A549 (cell line): ENCODE data around the gene RERE.

Experiments
- EP300 ChIP-seq, 2 experiments: fragments of >200 bp; sonication (Bioruptor Twin); formaldehyde crosslinking; IDR thresholded peaks; 2 replicates in 1 of 2; 3 replicates in 1 of 2; pipeline ENCODE4 v1.6.1; 2016 to 2017
- ESRRA ChIP-seq: fragments of 150-350 bp; IDR thresholded peaks from 2 replicates; pipeline ENCODE4 v1.6.1; 2014; ENCODE audit warnings: mild to moderate bottlenecking, low read length, borderline replicate concordance
- MAZ ChIP-seq: fragments of 150-350 bp; IDR thresholded peaks from 2 replicates; pipeline ENCODE4 v1.6.1; 2014; ENCODE audit warnings: antibody characterized with exemption, low read depth, low read length, borderline replicate concordance
- POLR2A ChIP-seq: IDR thresholded peaks from 2 replicates; pipeline ENCODE4 v1.6.1; 2012; ENCODE audit warnings: mild to moderate bottlenecking, low read length
- TF ChIP-seq, protein P1 (sequence below): fragments of >200 bp; sonication (Bioruptor Twin); formaldehyde crosslinking; IDR thresholded peaks from 3 replicates; pipeline ENCODE4 v1.5.1; 2016

DNA sequence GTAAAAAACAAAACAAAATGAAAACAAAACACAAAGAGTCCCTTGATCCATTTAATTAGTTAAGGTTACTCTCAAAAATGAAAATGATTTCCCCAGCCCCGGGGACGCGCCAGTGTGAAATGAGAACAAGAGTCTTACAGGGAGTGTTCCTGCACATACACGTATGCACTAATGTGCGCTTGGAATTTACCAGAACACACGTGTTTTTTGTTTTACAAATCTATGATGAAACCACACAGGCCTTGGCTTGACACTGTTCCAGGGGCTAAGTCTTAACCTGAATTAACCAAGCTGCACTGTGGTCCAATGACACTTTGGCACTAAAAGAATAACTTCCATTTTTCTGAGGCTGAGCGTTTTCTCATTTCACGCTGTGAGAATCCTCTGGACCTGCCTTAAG is 435.8 kb downstream of the RERE start:
- TF ChIP-seq MAZ = no peak
- TF ChIP-seq, protein P1, sequence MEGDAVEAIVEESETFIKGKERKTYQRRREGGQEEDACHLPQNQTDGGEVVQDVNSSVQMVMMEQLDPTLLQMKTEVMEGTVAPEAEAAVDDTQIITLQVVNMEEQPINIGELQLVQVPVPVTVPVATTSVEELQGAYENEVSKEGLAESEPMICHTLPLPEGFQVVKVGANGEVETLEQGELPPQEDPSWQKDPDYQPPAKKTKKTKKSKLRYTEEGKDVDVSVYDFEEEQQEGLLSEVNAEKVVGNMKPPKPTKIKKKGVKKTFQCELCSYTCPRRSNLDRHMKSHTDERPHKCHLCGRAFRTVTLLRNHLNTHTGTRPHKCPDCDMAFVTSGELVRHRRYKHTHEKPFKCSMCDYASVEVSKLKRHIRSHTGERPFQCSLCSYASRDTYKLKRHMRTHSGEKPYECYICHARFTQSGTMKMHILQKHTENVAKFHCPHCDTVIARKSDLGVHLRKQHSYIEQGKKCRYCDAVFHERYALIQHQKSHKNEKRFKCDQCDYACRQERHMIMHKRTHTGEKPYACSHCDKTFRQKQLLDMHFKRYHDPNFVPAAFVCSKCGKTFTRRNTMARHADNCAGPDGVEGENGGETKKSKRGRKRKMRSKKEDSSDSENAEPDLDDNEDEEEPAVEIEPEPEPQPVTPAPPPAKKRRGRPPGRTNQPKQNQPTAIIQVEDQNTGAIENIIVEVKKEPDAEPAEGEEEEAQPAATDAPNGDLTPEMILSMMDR = no peak
- no peak for TF ChIP-seq ESRRA
- no peak for TF ChIP-seq EP300 (IDR thresholded peaks at IDR 0.05)
- TF ChIP-seq POLR2A = no peak
